C4-2B (cell line): ENCODE data around the gene PITPNC1.

ENCODE experiments used
- H3K27ac ChIP-seq: fragments of 450-650 bp; 2 replicates; pipeline ENCODE4 v1.5.1; 2017
- ZFX ChIP-seq: fragments of 450-650 bp; IDR thresholded peaks from 2 replicates; pipeline ENCODE4 v1.6.1; 2017
- TF ChIP-seq, protein P1 (sequence below): fragments of 450-650 bp; conservative IDR thresholded peaks from 2 replicates; pipeline ENCODE4 v1.5.1; 2017; ENCODE audit warnings: mild to moderate bottlenecking

PITPNC1 gene

DNA sequence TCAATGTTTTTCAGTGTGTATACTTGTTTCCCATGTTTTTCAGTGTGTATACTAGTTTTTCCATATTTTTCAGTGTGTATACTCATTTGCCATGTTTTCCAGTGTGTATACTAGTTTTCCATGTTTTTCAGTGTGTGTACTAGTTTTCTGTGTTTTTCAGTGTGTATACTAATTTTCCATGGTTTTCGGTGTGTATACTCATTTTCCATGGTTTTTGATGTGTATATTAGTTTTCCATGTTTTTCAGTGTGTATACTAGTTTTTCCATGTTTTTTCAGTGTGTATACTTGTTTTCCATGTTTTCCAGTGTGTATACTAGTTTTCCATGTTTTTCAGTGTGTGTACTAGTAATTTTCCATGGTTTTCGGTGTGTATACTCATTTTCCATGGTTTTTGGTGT, 188.0 kb downstream of the PITPNC1 start:
- H3K27ac ChIP-seq, result no peak overlapping the region
- no peak for TF ChIP-seq ZFX
- TF ChIP-seq, protein P1, sequence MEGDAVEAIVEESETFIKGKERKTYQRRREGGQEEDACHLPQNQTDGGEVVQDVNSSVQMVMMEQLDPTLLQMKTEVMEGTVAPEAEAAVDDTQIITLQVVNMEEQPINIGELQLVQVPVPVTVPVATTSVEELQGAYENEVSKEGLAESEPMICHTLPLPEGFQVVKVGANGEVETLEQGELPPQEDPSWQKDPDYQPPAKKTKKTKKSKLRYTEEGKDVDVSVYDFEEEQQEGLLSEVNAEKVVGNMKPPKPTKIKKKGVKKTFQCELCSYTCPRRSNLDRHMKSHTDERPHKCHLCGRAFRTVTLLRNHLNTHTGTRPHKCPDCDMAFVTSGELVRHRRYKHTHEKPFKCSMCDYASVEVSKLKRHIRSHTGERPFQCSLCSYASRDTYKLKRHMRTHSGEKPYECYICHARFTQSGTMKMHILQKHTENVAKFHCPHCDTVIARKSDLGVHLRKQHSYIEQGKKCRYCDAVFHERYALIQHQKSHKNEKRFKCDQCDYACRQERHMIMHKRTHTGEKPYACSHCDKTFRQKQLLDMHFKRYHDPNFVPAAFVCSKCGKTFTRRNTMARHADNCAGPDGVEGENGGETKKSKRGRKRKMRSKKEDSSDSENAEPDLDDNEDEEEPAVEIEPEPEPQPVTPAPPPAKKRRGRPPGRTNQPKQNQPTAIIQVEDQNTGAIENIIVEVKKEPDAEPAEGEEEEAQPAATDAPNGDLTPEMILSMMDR, result no peak

DNA sequence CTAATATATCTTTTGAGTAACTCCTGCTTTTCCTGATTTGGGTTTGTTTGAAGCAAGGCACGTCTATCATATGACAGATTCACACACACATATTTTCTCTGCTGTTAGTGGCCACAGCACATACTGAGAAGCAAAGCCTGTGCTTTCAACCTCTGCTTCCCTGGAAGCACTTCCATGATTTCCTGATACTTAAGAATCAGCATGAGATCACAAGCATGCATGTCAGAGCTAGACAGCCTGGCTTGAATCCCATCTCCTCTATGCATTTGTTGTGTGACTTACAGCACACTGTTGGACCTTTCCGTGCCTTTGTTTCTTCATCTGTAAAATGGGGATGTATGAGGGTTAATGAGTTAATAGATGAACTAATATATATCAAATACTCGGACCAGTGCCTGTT, 189.6 kb downstream of the PITPNC1 start:
- H3K27ac ChIP-seq, result no peak overlapping the region
- TF ChIP-seq, protein P1, result no peak
- no peak for TF ChIP-seq ZFX

DNA sequence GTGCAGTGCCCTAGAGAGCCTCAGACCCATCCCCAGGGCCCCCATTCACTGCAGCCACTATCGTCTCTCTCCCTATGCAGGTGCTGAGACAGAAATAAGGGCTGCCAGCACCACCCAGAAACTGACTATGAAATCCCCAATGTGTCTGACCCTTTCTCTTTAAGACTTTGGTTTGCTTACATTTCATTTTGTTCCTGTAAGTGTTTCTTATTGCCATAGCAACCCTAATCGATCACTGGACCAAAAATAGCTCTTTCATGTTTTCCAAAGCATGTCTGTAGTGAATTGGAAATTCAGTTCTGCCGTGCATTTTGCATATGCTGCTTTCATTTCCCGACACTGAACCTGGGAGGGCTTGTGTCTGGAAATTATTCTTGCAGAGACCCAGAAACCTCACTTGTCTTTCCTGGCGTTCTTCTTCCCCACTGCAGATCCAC, 192.0 kb downstream of the PITPNC1 start:
- TF ChIP-seq, protein P1, result no peak
- no peak for TF ChIP-seq ZFX
- H3K27ac ChIP-seq, result no peak overlapping the region

DNA sequence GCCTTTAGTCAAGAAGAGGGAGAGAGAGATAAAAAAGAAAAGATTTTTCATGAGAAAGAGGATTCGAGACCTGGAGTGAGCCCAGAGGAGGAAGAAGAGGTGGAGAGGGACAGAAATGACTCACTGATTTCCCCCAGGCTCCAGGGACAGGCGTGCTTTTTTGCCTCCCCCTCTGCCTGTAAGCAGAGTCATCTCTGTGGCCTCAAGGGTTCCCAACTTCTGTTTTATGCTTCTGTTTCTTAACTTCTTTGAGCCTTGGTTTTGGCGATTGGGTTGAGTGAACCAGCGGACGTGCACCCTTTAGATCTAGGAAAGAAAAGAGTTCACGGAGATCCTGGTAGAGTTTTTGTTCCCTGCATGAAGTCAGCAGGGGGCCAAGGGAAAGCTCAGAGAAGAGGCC, 192.8 kb downstream of the PITPNC1 start:
- no peak for TF ChIP-seq ZFX
- TF ChIP-seq, protein P1, result no peak
- no peak overlapping the region for H3K27ac ChIP-seq

DNA sequence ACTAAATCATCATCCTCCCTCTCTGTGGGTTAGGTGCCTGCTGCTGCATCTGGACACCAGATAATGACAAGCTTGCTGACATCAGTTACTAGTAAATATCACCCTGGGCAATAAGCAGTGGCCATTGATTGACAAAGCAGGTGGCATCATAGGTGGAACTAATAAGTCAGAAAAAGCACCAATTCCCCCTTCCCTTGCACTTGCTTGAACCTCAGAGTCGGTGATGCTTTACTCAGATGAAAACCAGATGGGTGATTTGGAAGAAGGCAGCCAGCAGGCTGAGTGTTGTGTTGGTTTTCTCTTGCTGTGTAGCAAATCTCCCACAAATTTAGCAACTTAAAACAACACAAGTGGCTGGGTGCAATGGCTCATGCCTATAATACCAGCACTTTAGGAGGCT, 193.7 kb downstream of the PITPNC1 start:
- no peak overlapping the region for H3K27ac ChIP-seq
- TF ChIP-seq, protein P1, result no peak
- TF ChIP-seq ZFX, result no peak

DNA sequence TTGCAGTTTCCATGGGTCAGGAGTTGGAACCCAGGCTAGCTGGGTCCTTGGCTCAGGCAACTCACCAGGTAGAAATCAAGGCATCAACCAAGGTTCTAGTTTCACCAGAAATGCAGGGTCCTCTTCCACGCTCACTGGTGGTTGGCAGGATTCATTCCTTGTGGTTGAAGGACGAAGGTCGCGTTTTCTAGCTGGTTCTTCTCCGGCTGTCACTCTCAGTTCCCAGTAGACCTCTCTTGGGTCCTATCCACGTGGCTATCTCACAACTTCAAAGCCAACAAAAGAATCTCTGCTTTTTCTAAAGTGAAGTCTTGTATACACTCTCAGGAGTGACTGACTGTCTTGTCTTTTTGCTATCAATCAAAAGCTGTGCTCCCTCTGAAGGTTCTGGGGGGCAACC, 194.4 kb downstream of the PITPNC1 start:
- TF ChIP-seq, protein P1, result no peak
- TF ChIP-seq ZFX, result no peak
- no peak overlapping the region for H3K27ac ChIP-seq

DNA sequence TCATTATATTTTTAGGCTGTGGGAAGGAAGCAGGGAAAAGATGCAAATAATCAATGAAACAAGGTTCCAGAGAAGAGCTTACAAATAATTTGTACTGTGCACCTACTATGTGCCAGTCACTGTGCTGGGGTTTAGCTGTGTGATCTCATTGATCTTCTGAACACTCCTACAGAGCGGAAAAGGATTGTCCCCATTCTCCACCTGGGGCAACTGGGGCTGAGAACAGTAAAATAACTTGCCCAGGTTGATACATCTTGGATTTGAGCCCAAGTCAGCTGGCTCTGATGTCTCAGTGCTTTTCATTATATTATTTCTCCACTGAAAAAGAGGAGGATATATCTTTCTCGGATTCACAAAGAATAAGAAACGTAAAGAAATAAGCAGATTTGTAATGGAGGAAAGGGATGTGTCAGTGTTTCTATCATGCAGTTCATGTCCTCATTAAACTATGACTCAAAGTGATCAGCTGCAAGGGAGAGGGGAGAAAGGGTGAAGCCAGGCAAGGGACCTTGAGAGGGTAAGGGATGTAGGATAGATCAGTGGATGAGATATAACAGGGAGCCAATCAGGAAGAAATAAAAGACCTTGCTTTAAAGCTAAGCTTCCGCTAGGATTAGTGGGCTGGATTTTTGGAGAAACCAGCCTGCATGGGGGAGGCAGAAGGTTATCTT, 197.0 kb downstream of the PITPNC1 start:
- H3K27ac ChIP-seq, result no peak overlapping the region
- no peak for TF ChIP-seq ZFX
- TF ChIP-seq, protein P1, result no peak
